GM06990 (cell line): Measurements from ENCODE around the gene BDKRB1.

Experiments
- DNase-seq: peaks from one replicate; pipeline ENCODE4 v3.0.0-alpha.2; 2011; ENCODE audit not compliant: insufficient read length; ENCODE audit errors: extremely low read depth
- H3K27me3 ChIP-seq: replicated peaks from 2 replicates; pipeline ENCODE4 v1.6.0; 2011; ENCODE audit warnings: low read length; ENCODE audit not compliant: control insufficient read depth, insufficient read depth
- H3K36me3 ChIP-seq: 2 replicates; pipeline ENCODE4 v1.5.1; 2011; ENCODE audit warnings: low read length; ENCODE audit not compliant: control insufficient read depth, insufficient read depth
- H3K4me3 ChIP-seq: replicated peaks from 2 replicates; pipeline ENCODE4 v1.5.1; 2011; ENCODE audit warnings: low read depth, mild to moderate bottlenecking, control low read depth, low read length
- TF ChIP-seq, protein P1 (sequence below): IDR thresholded peaks from 2 replicates; pipeline ENCODE4 v1.5.1; 2011; ENCODE audit warnings: low read length, control low read depth, mild to moderate bottlenecking, inconsistent platforms; ENCODE audit not compliant: insufficient read depth, poor library complexity, severe bottlenecking

The BDKRB1 gene

DNA sequence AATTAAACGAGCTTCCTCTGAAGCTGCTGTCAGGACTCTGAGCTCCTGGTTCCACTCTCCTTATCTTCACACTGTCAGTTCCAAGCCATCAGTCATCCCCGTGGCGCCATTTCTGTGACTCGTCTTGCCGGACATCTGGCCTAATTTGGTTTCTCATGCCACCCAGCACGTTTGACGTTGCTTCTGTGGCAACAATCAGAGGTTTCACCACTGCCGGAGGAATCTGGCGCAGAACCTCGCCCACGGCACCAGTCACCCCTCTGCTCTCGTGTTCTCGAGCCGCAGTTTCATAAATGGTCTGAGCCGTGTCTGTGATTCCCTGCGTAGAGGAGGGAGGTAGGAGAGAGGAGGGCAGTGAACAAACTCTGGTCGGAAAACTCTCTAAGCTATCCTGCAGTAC is 29.7 kb downstream of the BDKRB1 start:
- H3K27me3 ChIP-seq: no peaks in the 10 kb centered on the region
- peaks cover 3% of the 10 kb centered on the region; the same call in 1 of the 2 replicates for H3K36me3 ChIP-seq
- H3K4me3 ChIP-seq: no peak overlapping the region
- no peak for DNase-seq
- TF ChIP-seq, protein P1, sequence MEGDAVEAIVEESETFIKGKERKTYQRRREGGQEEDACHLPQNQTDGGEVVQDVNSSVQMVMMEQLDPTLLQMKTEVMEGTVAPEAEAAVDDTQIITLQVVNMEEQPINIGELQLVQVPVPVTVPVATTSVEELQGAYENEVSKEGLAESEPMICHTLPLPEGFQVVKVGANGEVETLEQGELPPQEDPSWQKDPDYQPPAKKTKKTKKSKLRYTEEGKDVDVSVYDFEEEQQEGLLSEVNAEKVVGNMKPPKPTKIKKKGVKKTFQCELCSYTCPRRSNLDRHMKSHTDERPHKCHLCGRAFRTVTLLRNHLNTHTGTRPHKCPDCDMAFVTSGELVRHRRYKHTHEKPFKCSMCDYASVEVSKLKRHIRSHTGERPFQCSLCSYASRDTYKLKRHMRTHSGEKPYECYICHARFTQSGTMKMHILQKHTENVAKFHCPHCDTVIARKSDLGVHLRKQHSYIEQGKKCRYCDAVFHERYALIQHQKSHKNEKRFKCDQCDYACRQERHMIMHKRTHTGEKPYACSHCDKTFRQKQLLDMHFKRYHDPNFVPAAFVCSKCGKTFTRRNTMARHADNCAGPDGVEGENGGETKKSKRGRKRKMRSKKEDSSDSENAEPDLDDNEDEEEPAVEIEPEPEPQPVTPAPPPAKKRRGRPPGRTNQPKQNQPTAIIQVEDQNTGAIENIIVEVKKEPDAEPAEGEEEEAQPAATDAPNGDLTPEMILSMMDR: no peak

DNA sequence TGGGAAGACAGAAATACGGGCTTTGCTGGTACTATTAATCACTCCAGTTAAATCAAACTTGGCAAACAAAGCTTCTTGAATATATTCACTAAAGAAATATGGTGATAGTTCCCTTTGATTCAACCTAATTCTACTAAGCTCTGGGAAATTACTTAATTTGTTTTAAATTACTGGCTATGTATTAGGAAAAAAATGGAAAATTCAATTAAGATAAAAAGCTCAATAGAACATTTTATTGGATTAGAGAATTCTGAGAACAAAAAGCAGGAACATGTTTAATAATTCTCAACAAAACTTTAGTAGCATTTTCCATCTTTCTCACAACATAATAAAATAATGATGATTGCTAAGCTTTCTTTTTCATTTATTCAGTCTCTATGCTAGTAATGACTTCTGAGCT is 30.2 kb downstream of the BDKRB1 start:
- Histone ChIP-seq H3K4me3 (no peak overlapping the region), H3K36me3 (peaks cover 3% of the 10 kb centered on the region; the same call in 1 of the 2 replicates), H3K27me3 (no peaks in the 10 kb centered on the region)
- no peak for DNase-seq
- TF ChIP-seq, protein P1: no peak

DNA sequence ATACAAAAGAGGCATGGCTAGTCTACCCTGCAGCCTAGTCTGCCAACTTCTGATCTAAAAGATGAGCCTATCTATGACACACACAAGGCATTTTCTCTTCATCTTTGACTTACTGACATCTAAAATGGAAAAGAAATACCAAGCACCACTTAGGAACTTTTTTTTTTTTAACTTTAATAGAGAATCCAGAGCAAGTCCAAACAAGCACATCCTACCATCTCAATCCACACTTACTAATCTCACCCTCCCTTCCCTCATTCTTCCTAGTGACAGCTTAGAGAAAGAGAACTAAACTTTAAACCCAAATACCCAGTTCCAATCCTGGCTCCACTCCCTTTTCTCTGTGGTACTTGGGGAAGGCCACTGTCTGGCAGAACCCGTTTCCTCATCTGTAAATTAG is 31.8 kb downstream of the BDKRB1 start:
- DNase-seq: no peak
- Histone ChIP-seq H3K27me3 (no peaks in the 10 kb centered on the region), H3K36me3 (peaks cover 3% of the 10 kb centered on the region; the same call in 1 of the 2 replicates), H3K4me3 (no peak overlapping the region)
- TF ChIP-seq, protein P1: no peak

DNA sequence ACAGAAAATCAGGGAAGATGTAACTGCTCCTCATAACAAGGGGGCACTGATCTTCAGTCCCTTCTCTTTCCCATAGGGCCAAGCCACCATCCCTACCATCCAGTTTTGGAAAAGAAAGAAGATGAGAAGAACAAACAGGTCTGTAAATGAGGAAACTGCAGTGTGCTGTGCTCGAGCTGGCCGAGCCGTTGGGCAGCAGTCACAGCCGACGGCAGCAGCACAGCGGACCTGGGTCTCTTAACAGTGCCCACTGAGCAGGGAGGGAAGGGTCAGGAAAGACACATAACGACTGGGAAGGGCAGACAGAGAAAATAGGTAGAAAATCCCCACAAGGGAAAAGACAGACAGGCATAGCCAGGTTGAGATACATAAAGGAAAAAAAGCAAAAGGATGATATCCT is 38.2 kb downstream of the BDKRB1 start:
- TF ChIP-seq, protein P1: no peak
- H3K4me3 ChIP-seq: no peak overlapping the region
- DNase-seq: no peak
- no peaks in the 10 kb centered on the region for H3K27me3 ChIP-seq
- peaks cover 2% of the 10 kb centered on the region; the same call in 1 of the 2 replicates for H3K36me3 ChIP-seq

DNA sequence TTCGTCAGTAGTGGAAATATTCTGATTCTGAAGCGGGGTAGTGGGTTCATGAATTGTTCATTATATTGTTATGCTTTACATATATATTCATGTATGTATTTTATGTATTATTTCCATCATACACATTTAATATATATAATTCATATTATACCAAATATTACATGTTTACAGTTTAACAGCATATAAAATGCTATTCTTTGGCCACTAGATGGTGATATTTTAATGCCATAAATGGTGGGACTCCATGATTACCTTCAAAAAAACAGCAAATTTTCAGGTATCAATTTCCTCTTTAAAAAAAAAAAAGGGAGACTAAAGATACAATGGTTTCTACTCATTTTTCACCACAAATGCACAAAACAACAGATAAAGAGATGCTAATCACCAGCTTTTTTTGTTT is 41.0 kb downstream of the BDKRB1 start:
- DNase-seq: no peak
- H3K4me3 ChIP-seq: no peak overlapping the region
- TF ChIP-seq, protein P1: peak; percentile 32
- no peaks in the 10 kb centered on the region for H3K27me3 ChIP-seq
- no peaks in the 10 kb centered on the region; the same call in 1 of the 2 replicates for H3K36me3 ChIP-seq

DNA sequence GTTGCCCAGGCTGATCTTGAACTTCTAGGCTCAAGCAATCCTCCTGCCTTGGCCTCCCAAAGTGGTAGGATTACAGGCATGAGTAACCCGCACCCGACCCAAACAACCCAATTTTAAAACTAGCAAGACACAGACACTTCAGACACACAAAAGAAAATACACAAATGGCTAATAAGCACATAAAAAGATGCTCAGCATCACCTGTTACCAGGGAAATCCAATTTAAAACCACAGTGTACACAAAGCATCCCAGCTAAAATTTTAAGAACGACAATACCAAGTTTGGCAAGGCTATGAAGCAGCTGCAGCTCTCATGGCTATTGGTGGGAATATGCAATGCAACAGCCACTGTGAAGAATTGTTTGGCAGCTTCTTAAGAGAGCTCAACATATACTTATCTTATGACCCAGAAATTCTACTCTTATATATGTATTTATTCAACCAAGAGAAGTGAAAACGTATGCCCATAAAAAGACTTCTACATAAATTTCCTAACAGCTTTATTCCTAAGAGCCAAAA is 42.0 kb downstream of the BDKRB1 start:
- no peaks in the 10 kb centered on the region; the same call in none of the 2 replicates for H3K36me3 ChIP-seq
- TF ChIP-seq, protein P1: no peak
- no peak overlapping the region for H3K4me3 ChIP-seq
- H3K27me3 ChIP-seq: no peaks in the 10 kb centered on the region
- DNase-seq: no peak
